Measurements from ENCODE around the gene UCMA.

UCMA gene

DNA sequence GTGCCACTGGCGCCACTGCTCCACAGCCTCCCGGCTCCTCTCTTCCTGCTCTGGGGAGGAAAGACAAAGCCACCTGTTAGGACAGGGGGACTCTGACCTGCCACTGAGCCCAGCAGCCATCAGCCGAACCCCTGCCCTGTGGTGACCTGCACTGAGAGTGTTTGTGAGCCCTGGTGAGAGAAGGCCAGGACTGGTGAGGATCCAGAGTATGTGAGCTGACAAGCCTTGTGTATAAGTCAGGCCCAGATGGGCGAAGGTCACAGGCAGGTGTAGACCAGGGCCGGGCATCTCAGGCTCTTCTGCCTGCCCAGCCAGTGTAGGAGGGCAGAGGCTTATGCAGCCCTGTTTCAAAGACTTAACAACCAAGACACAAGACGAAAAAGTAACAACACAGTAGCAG lies 12.0 kb downstream of the UCMA start:
- TF ChIP-seq, protein P1, sequence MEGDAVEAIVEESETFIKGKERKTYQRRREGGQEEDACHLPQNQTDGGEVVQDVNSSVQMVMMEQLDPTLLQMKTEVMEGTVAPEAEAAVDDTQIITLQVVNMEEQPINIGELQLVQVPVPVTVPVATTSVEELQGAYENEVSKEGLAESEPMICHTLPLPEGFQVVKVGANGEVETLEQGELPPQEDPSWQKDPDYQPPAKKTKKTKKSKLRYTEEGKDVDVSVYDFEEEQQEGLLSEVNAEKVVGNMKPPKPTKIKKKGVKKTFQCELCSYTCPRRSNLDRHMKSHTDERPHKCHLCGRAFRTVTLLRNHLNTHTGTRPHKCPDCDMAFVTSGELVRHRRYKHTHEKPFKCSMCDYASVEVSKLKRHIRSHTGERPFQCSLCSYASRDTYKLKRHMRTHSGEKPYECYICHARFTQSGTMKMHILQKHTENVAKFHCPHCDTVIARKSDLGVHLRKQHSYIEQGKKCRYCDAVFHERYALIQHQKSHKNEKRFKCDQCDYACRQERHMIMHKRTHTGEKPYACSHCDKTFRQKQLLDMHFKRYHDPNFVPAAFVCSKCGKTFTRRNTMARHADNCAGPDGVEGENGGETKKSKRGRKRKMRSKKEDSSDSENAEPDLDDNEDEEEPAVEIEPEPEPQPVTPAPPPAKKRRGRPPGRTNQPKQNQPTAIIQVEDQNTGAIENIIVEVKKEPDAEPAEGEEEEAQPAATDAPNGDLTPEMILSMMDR (conservative IDR thresholded peaks at IDR 0.05; ENCODE audit: low read length) = no peak
- no peak for DNase-seq (ENCODE audit: low read depth)
- no peak overlapping the region for H3K4me3 ChIP-seq (ENCODE audit: low read length)

DNA sequence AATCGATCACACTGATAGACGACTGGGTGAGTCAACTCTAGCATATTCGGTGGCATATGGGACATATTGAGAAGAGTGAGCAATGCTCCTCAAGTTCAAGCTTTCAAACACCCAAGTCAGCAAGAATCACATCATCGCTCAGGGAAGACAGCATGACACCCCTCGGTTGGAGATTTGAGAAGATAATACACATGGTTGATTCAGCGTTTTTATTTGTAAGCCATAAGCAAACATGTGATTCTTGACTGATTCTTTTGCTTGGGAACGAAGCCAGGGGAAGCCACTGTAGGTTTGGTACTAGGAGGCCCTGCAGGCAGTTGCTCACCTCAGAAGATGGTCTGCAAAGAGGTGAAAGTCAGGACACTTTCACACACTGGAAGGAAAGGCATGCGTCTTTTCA lies 12.6 kb downstream of the UCMA start:
- DNase-seq (ENCODE audit: low read depth) = no peak
- TF ChIP-seq, protein P1 (conservative IDR thresholded peaks at IDR 0.05; ENCODE audit: low read length) = no peak
- no peak overlapping the region for H3K4me3 ChIP-seq (ENCODE audit: low read length)

DNA sequence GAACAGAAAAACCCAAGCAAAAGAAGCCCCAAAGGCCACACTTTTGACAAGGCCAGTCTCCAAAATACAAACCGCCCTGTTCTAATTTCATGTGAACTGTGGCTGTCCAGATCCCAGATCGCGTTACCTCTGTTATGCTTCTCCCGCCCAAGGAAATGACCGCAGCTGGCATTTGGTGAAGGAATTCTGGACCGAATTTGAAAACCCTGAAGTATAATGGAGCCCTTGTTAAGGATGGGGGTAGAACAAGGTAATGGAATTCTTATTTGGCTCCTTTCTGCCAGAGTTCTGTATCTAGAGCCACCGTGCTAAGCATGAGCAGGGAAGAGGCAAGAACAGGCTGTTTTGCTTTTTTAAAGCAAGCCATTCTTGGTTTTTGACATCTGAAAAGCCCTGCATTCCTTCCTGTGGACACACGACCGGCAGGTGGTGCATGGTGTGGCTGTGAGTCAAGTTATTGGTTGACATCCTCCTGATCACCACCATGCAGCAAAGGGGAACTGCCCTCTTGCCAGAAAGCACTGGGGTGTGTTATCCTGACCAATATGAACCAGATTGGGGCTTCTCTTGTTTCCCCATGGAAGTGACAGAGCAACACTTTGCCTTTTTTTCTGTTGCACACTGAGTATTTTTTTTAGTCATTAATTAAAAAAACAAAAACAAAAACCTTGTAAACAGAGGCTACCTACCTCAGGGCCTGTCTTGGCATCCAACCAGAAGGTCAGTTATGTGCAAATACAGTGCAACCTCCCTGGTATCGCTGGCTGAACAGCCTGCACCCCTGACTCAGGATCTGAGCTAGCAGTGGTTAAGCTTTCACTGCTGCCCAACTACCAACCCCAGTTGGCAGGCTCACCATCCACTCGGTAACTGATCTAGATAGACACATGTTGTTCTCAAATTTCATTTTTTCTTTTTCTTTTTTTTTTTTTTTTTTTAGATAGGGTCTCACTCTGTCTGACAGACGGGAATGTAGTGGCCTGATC lies 14.2 kb downstream of the UCMA start:
- TF ChIP-seq, protein P1 (conservative IDR thresholded peaks at IDR 0.05; ENCODE audit: low read length) = peak; percentile 21; the same call in 1 of the 2 replicates
- no peak overlapping the region for H3K4me3 ChIP-seq (ENCODE audit: low read length)
- DNase-seq (ENCODE audit: low read depth) = peak; percentile 5

DNA sequence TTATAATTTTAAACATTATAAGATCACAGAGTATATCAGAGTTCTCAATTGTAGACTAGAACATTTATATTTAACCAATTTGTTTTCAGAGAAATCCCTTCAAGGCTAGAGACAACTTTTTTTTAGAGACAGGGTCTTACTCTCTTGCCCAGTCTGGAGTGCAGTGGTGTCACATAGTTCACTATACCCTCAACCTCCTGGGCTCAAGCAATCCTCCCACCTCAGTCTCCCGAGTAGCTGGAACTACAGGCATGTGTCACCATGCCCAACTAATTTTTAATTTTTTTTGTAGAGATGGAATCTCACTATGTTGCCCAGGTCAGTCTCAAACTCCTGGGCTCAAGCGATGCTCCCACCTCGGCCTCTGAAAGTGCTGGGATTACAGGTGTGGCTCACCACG lies 15.3 kb downstream of the UCMA start:
- TF ChIP-seq, protein P1 (conservative IDR thresholded peaks at IDR 0.05; ENCODE audit: low read length) = no peak
- no peak for DNase-seq (ENCODE audit: low read depth)
- H3K4me3 ChIP-seq (ENCODE audit: low read length) = no peak overlapping the region

DNA sequence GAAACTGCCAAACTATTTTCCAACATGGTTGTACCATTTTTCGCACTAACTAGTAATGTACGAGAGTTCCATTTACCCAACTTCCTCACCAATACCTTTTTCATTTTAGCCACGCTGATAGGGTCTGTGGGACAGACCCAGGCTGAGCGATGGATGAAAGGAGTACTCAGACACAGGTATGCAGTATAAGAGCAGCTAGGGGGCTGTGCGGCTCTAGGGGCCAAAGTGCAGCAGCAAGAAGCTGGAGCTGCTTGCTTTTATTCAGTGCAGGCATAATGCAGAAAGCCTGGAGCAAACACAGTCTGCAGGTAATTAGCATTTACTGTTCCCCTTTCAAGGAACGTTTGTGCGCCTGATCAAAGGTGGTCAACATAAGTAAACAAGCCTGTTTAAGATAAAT lies 21.0 kb downstream of the UCMA start:
- DNase-seq (ENCODE audit: low read depth) = no peak
- H3K4me3 ChIP-seq (ENCODE audit: low read length) = no peak overlapping the region
- TF ChIP-seq, protein P1 (conservative IDR thresholded peaks at IDR 0.05; ENCODE audit: low read length) = no peak

DNA sequence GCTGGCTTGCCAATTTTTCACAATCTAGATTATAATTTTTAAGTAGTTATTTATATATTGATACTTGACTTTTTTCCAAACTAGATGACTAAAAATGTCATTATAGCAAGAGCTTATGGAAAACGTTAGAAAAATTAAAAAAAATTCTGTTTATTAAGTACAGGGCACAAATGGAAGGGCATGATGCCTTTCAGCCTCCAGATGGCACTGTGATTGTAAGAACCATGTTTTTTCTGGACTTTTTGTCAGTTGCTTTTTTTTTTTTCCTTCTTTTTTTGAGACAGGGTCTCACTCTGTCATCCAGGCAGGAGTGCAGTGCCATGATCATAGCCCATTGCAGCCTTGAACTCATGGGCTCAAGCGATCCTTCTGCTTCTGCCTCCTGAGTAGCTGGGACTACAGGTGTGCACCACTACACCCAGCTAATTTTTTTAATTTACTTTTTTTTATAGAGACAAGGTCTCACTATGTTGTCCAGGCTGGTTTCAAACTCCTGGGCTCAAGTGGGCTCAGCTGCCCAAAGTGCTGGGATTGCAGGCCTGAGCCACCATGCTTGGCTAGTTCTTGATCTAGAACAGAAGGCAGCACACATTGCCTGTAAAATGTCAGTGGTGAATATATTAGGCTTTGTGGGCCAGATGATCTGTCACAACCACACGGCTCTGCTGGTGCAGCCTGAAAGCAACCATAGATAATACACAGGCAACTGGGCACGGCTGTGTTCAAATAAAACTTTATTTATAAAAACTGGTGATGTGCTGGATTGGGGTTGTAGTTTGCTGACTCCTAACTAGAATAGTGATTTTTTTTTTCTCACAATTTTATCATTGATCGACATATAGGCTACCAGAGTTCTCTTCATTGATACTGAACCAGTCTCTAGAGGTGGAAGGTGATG lies 27.4 kb downstream of the UCMA start:
- TF ChIP-seq, protein P1 (conservative IDR thresholded peaks at IDR 0.05; ENCODE audit: low read length) = peak; percentile 68
- peak; percentile 56 for DNase-seq (ENCODE audit: low read depth)

More for the DNA sequence above, 27.4 kb downstream of the UCMA start:
- H3K4me3 ChIP-seq (ENCODE audit: low read length) = no peak overlapping the region
